ENCODE measurements around the gene KCNIP4. TPM values are rescaled to one million over a fixed set of nuclear protein-coding genes. Genes with fewer than 3 reads are reported as not detected.

The KCNIP4 gene
- total RNA-seq (ENCODE audit: low replicate concordance), result not detected in 2 replicates

GRCh38 chr4:21948347-21949072, at the start of gene KCNIP4:
Gene KCNIP4 (minus strand): TSS chr4:21948772.

GRCh38 chr4:20700007-20700761, 1248.4 kb downstream of the KCNIP4 start, which contains the start of gene PACRGL:
Gene PACRGL (plus strand): TSS chr4:20700458. CDS start chr4:20704482, 4,024 bp downstream.

Measured in smooth muscle cell of the coronary artery (primary cell).